HFF-Myc (cell line): Measurements from ENCODE around the gene PTPN23.
"Not testable (repeated sequence)": the region's sequence is repeated elsewhere in the genome, so short reads cannot be mapped to it uniquely, and the experiment has no call there.

Experiments used
- DNase-seq: peaks from one replicate; pipeline ENCODE4 v3.0.0-alpha.2; 2011; ENCODE audit warnings: low read depth; ENCODE audit errors: extremely low read depth
- H3K4me3 ChIP-seq: replicated peaks from 2 replicates; pipeline ENCODE4 v1.5.1; 2011; ENCODE audit warnings: low read depth, mild to moderate bottlenecking, control low read depth, low read length
- CTCF ChIP-seq: IDR thresholded peaks from 2 replicates; pipeline ENCODE4 v1.5.1; 2012; ENCODE audit warnings: mild to moderate bottlenecking, low read depth, low read length, control low read depth; ENCODE audit errors: missing control alignments

PTPN23 gene

GRCh38 chr3:47362701-47363100 lies 18.1 kb upstream of the PTPN23 start:
- no peak for DNase-seq
- TF ChIP-seq CTCF = no peak
- H3K4me3 ChIP-seq = no peak overlapping the region

- H3K4me3 ChIP-seq = no peak overlapping the region
- no peak for TF ChIP-seq CTCF
- peak; percentile 61 for DNase-seq
These were observed 15.3 kb upstream of the PTPN23 start for GRCh38 chr3:47365213-47366153.

GRCh38 chr3:47366833-47367232 lies 14.0 kb upstream of the PTPN23 start:
- DNase-seq = no peak
- TF ChIP-seq CTCF = no peak
- no peak overlapping the region for H3K4me3 ChIP-seq

GRCh38 chr3:47367631-47368030 lies 13.2 kb upstream of the PTPN23 start:
- no peak overlapping the region for H3K4me3 ChIP-seq
- no peak for TF ChIP-seq CTCF
- DNase-seq = no peak

GRCh38 chr3:47370020-47370419 lies 10.8 kb upstream of the PTPN23 start:
- not testable (repeated sequence) for H3K4me3 ChIP-seq, DNase-seq

- H3K4me3 ChIP-seq = no peak overlapping the region
- DNase-seq = no peak
- TF ChIP-seq CTCF = peak; percentile 16
These were observed 9.7 kb upstream of the PTPN23 start for GRCh38 chr3:47370887-47371697.

- H3K4me3 ChIP-seq = no peak overlapping the region
- DNase-seq = no peak
- TF ChIP-seq CTCF = no peak
These were observed 6.2 kb upstream of the PTPN23 start for GRCh38 chr3:47374587-47374986.
